ENCODE measurements around the gene SH3BP1.

The SH3BP1 gene

GRCh38 chr22:37662039-37662438 is 22.6 kb downstream of the SH3BP1 start:
- Histone ChIP-seq H4K20me1 (peaks cover 4 to 82% (median 73%) of the 10 kb centered on the region in 11 experiments; a peak in 21 of 22 replicates), H3K27ac (peak overlapping the region in 10 of 11 experiments; percentile 17 to 60 (median 53); a peak in 18 of 22 replicates), H3K9ac (peak overlapping the region in 10 of 11 experiments; percentile 80 to 95 (median 91); a peak in 18 of 22 replicates)

GRCh38 chr22:37663521-37664140 is 24.2 kb downstream of the SH3BP1 start:
- Histone ChIP-seq H3K36me3 (peaks cover 27 to 57% (median 41%) of the 10 kb centered on the region in 11 experiments), H3K9me3 (replicated peaks in 1 of 11) (no peaks in the 10 kb centered on the region), H3K4me2 (peak overlapping the region; percentile 47 to 100 (median 98)), H3K27me3 (no peaks in the 10 kb centered on the region), H3K9ac (peak overlapping the region in 7 of 11 experiments; percentile 6 to 50 (median 31); a peak in 4 of 22 replicates), H3K27ac (peak overlapping the region in 5 of 11 experiments; percentile 7 to 43 (median 14); a peak in 7 of 22 replicates), H3K4me1 (peaks cover 47 to 58% (median 50%) of the 10 kb centered on the region in 10 experiments), H3K4me3 (no peak overlapping the region), H4K20me1 (peaks cover 4 to 90% (median 73%) of the 10 kb centered on the region in 11 experiments; a peak in 21 of 22 replicates)
- TF ChIP-seq Cebpa-rat (IDR thresholded peaks at IDR 0.05) = no peak

More at GRCh38 chr22:37662039-37662438, 22.6 kb downstream of the SH3BP1 start:
- H3K4me3 ChIP-seq = peak overlapping the region in 3 of 10 experiments; percentile 2 to 34 (median 15); a peak in 2 of 20 replicates
- H3K4me2 ChIP-seq = peak overlapping the region; percentile 91 to 100 (median 98)
- peaks cover 20 to 41% (median 29%) of the 10 kb centered on the region in 11 experiments for H3K36me3 ChIP-seq
- no peaks in the 10 kb centered on the region for H3K27me3 ChIP-seq
- peaks cover 54 to 64% (median 58%) of the 10 kb centered on the region in 10 experiments for H3K4me1 ChIP-seq
- no peak for TF ChIP-seq Cebpa-rat (IDR thresholded peaks at IDR 0.05)
- H3K9me3 ChIP-seq (replicated peaks in 1 of 11) = no peaks in the 10 kb centered on the region

GRCh38 chr22:37664249-37665101 is 25.0 kb downstream of the SH3BP1 start:
- no peaks in the 10 kb centered on the region for H3K9me3 ChIP-seq (replicated peaks in 1 of 11)
- peaks cover 27 to 61% (median 45%) of the 10 kb centered on the region in 11 experiments for H3K36me3 ChIP-seq
- H3K27me3 ChIP-seq = no peaks in the 10 kb centered on the region
- H3K4me3 ChIP-seq = no peak overlapping the region
- 0 out of 22 replicates have a peak overlapping the region, but pooled peaks of 1 of the 11 experiments have one; percentile 4 for H3K27ac ChIP-seq
- TF ChIP-seq Cebpa-rat (IDR thresholded peaks at IDR 0.05) = no peak
- peak overlapping the region in 1 of 11 experiments; percentile 6; a peak in 3 of 22 replicates for H3K9ac ChIP-seq
- peaks cover 45 to 54% (median 48%) of the 10 kb centered on the region in 10 experiments for H3K4me1 ChIP-seq
- peak overlapping the region in 1 of 11 experiments; percentile 100; a peak in 1 of 22 replicates for H3K4me2 ChIP-seq
- H4K20me1 ChIP-seq = peaks cover 4 to 84% (median 67%) of the 10 kb centered on the region in 11 experiments; a peak in 21 of 22 replicates

- TF ChIP-seq Cebpa-rat (IDR thresholded peaks at IDR 0.05) = no peak
- H3K27ac ChIP-seq = 0 out of 22 replicates have a peak overlapping the region, but pooled peaks of 1 of the 11 experiments have one; percentile 9
- no peaks in the 10 kb centered on the region for H3K27me3 ChIP-seq
- H4K20me1 ChIP-seq = peaks cover 0 to 74% (median 57%) of the 10 kb centered on the region in 11 experiments; a peak in 21 of 22 replicates
- no peak overlapping the region for H3K4me3 ChIP-seq
- H3K36me3 ChIP-seq = peaks cover 27 to 66% (median 46%) of the 10 kb centered on the region in 11 experiments
- H3K4me2 ChIP-seq = no peak overlapping the region
- H3K9me3 ChIP-seq (replicated peaks in 1 of 11) = no peaks in the 10 kb centered on the region
- H3K9ac ChIP-seq = no peak overlapping the region; a peak in 2 of 22 replicates
- H3K4me1 ChIP-seq = peaks cover 34 to 45% (median 40%) of the 10 kb centered on the region in 10 experiments
Observed at GRCh38 chr22:37665487-37665886, 26.0 kb downstream of the SH3BP1 start.

- Histone ChIP-seq H3K4me3 (no peak overlapping the region), H3K27ac (no peak overlapping the region), H3K9ac (no peak overlapping the region), H3K4me1 (peaks cover 28 to 47% (median 40%) of the 10 kb centered on the region in 10 experiments), H3K4me2 (no peak overlapping the region), H4K20me1 (peaks cover 0 to 33% (median 21%) of the 10 kb centered on the region in 11 experiments; a peak in 17 of 22 replicates), H3K9me3 (replicated peaks in 1 of 11) (no peaks in the 10 kb centered on the region), H3K36me3 (peaks cover 27 to 52% (median 36%) of the 10 kb centered on the region in 11 experiments), H3K27me3 (no peaks in the 10 kb centered on the region)
- TF ChIP-seq Cebpa-rat (IDR thresholded peaks at IDR 0.05) = no peak
Observed at GRCh38 chr22:37669586-37669985, 30.1 kb downstream of the SH3BP1 start.

- H3K27ac ChIP-seq = peak overlapping the region in 9 of 11 experiments; percentile 1 to 62 (median 35); a peak in 12 of 22 replicates
- no peak overlapping the region for H3K4me3 ChIP-seq
- peak overlapping the region; percentile 59 to 97 (median 79) for H3K4me2 ChIP-seq
- H4K20me1 ChIP-seq = peaks cover 0 to 15% (median 0%) of the 10 kb centered on the region in 11 experiments; a peak in 9 of 22 replicates
- no peaks in the 10 kb centered on the region for H3K9me3 ChIP-seq (replicated peaks in 1 of 11)
- H3K4me1 ChIP-seq = peaks cover 32 to 68% (median 62%) of the 10 kb centered on the region in 10 experiments
- no peaks in the 10 kb centered on the region for H3K27me3 ChIP-seq
- H3K36me3 ChIP-seq = peaks cover 3 to 24% (median 8%) of the 10 kb centered on the region in 11 experiments; a peak in 19 of 22 replicates
- TF ChIP-seq Cebpa-rat (IDR thresholded peaks at IDR 0.05) = no peak
- H3K9ac ChIP-seq = peak overlapping the region in 6 of 11 experiments; percentile 7 to 63 (median 24); a peak in 9 of 22 replicates
Observed at GRCh38 chr22:37672206-37672919, 32.9 kb downstream of the SH3BP1 start.

- Histone ChIP-seq H4K20me1 (peaks cover 0 to 21% (median 0%) of the 10 kb centered on the region in 11 experiments; a peak in 10 of 22 replicates), H3K4me3 (no peak overlapping the region), H3K9ac (peak overlapping the region in 8 of 11 experiments; percentile 7 to 63 (median 24); a peak in 9 of 22 replicates), H3K27me3 (no peaks in the 10 kb centered on the region), H3K9me3 (replicated peaks in 1 of 11) (no peaks in the 10 kb centered on the region), H3K36me3 (peaks cover under 1 to 18% (median 7%) of the 10 kb centered on the region in 11 experiments; a peak in 20 of 22 replicates), H3K4me1 (peaks cover 38 to 75% (median 67%) of the 10 kb centered on the region in 10 experiments), H3K4me2 (peak overlapping the region; percentile 59 to 97 (median 79)), H3K27ac (peak overlapping the region in 9 of 11 experiments; percentile 1 to 62 (median 35); a peak in 13 of 22 replicates)
- no peak for TF ChIP-seq Cebpa-rat (IDR thresholded peaks at IDR 0.05)
Observed at GRCh38 chr22:37672920-37673455, 33.5 kb downstream of the SH3BP1 start.

All from BLaER1 treated with 17β-estradiol and CSF1 and Interleukin-3, amounts not matched to agents 10 nM and 100 nM (cell line).